ENCODE measurements around the gene SQOR. TPM values are rescaled to one million over a fixed set of nuclear protein-coding genes. Genes with fewer than 3 reads are reported as not detected.
A peak's percentile ranks its signal among the peaks of the same experiment; 100 is the strongest.

Gene SQOR
- total RNA-seq = 47.3 TPM
- polyA plus RNA-seq = 100 to 1,000 TPM in 3 of 4 donors, 10 to 100 TPM in 1; 98.4 to 160 (median 127) TPM

- peak; percentile 36 to 89 (median 55) for DNase-seq
- ATAC-seq (ENCODE audit: low read depth in 2 of 2) = peak; percentile 65 to 69
- Mint-ChIP-seq H3K9me3 (peaks cover 0 to 3% (median 0%) of the 10 kb centered on the region in 7 donors), H3K27ac (peak within 1 kb of the TSS; percentile 84 to 95 (median 91)), H3K4me1 (peaks cover 14 to 44% (median 29%) of the 10 kb centered on the region in 4 donors), H3K4me3 (peak within 1 kb of the TSS; percentile 88 to 99 (median 97)), H3K36me3 (peaks cover 11% of the 10 kb centered on the region), H3K27me3 (peaks cover 5% of the 10 kb centered on the region)
- H3K4me1 ChIP-seq (ENCODE audit: control insufficient read depth, insufficient read depth, low read length, poor library complexity, severe bottlenecking) = peaks cover 41% of the 10 kb centered on the region
- H3K27ac ChIP-seq (ENCODE audit: insufficient read depth, low read length, poor library complexity, severe bottlenecking) = peak within 1 kb of the TSS; percentile 73
- H3K9me3 ChIP-seq (ENCODE audit: control insufficient read depth in 2 of 2, low read length in 2 of 2) = no peaks in the 10 kb centered on the region
- H3K36me3 ChIP-seq (ENCODE audit: control insufficient read depth, insufficient read depth, low read length) = no peaks in the 10 kb centered on the region
- peak within 1 kb of the TSS; percentile 88 for H3K4me3 ChIP-seq (ENCODE audit: low read depth, low read length)
- H3K27me3 ChIP-seq (ENCODE audit: control insufficient read depth, insufficient read depth, low read length) = no peaks in the 10 kb centered on the region
These were observed at the start of gene SQOR for GRCh38 chr15:45634432-45635190. Gene SQOR, plus strand, starts transcription at chr15:45635029. Its CDS starts 23,895 bp downstream, at chr15:45658924.

- Mint-ChIP-seq H3K4me1 (peaks cover 22 to 43% (median 31%) of the 10 kb centered on the region in 4 donors), H3K27ac (peak overlapping the region in 2 of 3 donors; percentile 20 to 100), H3K36me3 (no peaks in the 10 kb centered on the region), H3K27me3 (peaks cover 6% of the 10 kb centered on the region), H3K9me3 (no peaks in the 10 kb centered on the region), H3K4me3 (peak overlapping the region; percentile 57 to 100 (median 98))
- Histone ChIP-seq H3K27me3 (ENCODE audit: control insufficient read depth, insufficient read depth, low read length) (no peaks in the 10 kb centered on the region), H3K4me1 (ENCODE audit: control insufficient read depth, insufficient read depth, low read length, poor library complexity, severe bottlenecking) (peaks cover 42% of the 10 kb centered on the region), H3K36me3 (ENCODE audit: control insufficient read depth, insufficient read depth, low read length) (no peaks in the 10 kb centered on the region), H3K27ac (ENCODE audit: insufficient read depth, low read length, poor library complexity, severe bottlenecking) (no peak overlapping the region), H3K4me3 (ENCODE audit: low read depth, low read length) (peak overlapping the region; percentile 96), H3K9me3 (ENCODE audit: control insufficient read depth in 2 of 2, low read length in 2 of 2) (no peaks in the 10 kb centered on the region)
- DNase-seq = no peak
- ATAC-seq (ENCODE audit: low read depth in 2 of 2) = no peak
These were observed 49.6 kb upstream of the SQOR start for GRCh38 chr15:45585069-45585791.

GRCh38 chr15:45586125-45586524 is 48.7 kb upstream of the SQOR start:
- Histone ChIP-seq H3K9me3 (ENCODE audit: control insufficient read depth in 2 of 2, low read length in 2 of 2) (no peaks in the 10 kb centered on the region), H3K27ac (ENCODE audit: insufficient read depth, low read length, poor library complexity, severe bottlenecking) (peak overlapping the region; percentile 98), H3K36me3 (ENCODE audit: control insufficient read depth, insufficient read depth, low read length) (no peaks in the 10 kb centered on the region), H3K4me1 (ENCODE audit: control insufficient read depth, insufficient read depth, low read length, poor library complexity, severe bottlenecking) (peaks cover 51% of the 10 kb centered on the region), H3K27me3 (ENCODE audit: control insufficient read depth, insufficient read depth, low read length) (no peaks in the 10 kb centered on the region), H3K4me3 (ENCODE audit: low read depth, low read length) (peak overlapping the region; percentile 96)
- DNase-seq (no peak), ATAC-seq (ENCODE audit: low read depth in 2 of 2) (no peak)
- Mint-ChIP-seq H3K36me3 (no peaks in the 10 kb centered on the region), H3K4me3 (peak overlapping the region; percentile 97 to 100 (median 99)), H3K27me3 (peaks cover under 1% of the 10 kb centered on the region), H3K4me1 (peaks cover 22 to 48% (median 31%) of the 10 kb centered on the region in 4 donors), H3K27ac (peak overlapping the region; percentile 100), H3K9me3 (no peaks in the 10 kb centered on the region)

GRCh38 chr15:45586601-45587094 is 48.2 kb upstream of the SQOR start:
- no peaks in the 10 kb centered on the region for H3K27me3 Mint-ChIP-seq
- H3K4me1 Mint-ChIP-seq = peaks cover 23 to 51% (median 32%) of the 10 kb centered on the region in 4 donors
- Histone ChIP-seq H3K36me3 (ENCODE audit: control insufficient read depth, insufficient read depth, low read length) (no peaks in the 10 kb centered on the region), H3K4me1 (ENCODE audit: control insufficient read depth, insufficient read depth, low read length, poor library complexity, severe bottlenecking) (peaks cover 52% of the 10 kb centered on the region), H3K4me3 (ENCODE audit: low read depth, low read length) (peak overlapping the region; percentile 96), H3K27ac (ENCODE audit: insufficient read depth, low read length, poor library complexity, severe bottlenecking) (peak overlapping the region; percentile 98), H3K27me3 (ENCODE audit: control insufficient read depth, insufficient read depth, low read length) (no peaks in the 10 kb centered on the region), H3K9me3 (ENCODE audit: control insufficient read depth in 2 of 2, low read length in 2 of 2) (no peaks in the 10 kb centered on the region)
- H3K4me3 Mint-ChIP-seq = peak overlapping the region; percentile 97 to 100 (median 99)
- no peak for DNase-seq
- H3K36me3 Mint-ChIP-seq = no peaks in the 10 kb centered on the region
- peak in 1 of 2 donors; percentile 2 for ATAC-seq (ENCODE audit: low read depth in 2 of 2)
- no peaks in the 10 kb centered on the region for H3K9me3 Mint-ChIP-seq
- peak overlapping the region; percentile 100 for H3K27ac Mint-ChIP-seq

- H3K27me3 ChIP-seq (ENCODE audit: control insufficient read depth, insufficient read depth, low read length) = no peaks in the 10 kb centered on the region
- peak within 1 kb of the TSS; percentile 96 for H3K4me3 ChIP-seq (ENCODE audit: low read depth, low read length)
- H3K9me3 ChIP-seq (ENCODE audit: control insufficient read depth in 2 of 2, low read length in 2 of 2) = no peaks in the 10 kb centered on the region
- no peaks in the 10 kb centered on the region for H3K9me3 Mint-ChIP-seq
- DNase-seq (peak; percentile 88 to 95 (median 92)), ATAC-seq (ENCODE audit: low read depth in 2 of 2) (peak; percentile 80 to 85)
- peak within 1 kb of the TSS; percentile 98 for H3K27ac ChIP-seq (ENCODE audit: insufficient read depth, low read length, poor library complexity, severe bottlenecking)
- H3K4me1 ChIP-seq (ENCODE audit: control insufficient read depth, insufficient read depth, low read length, poor library complexity, severe bottlenecking) = peaks cover 52% of the 10 kb centered on the region
- H3K27me3 Mint-ChIP-seq = no peaks in the 10 kb centered on the region
- H3K27ac Mint-ChIP-seq = peak within 1 kb of the TSS; percentile 100
- peaks cover 23 to 56% (median 36%) of the 10 kb centered on the region in 4 donors for H3K4me1 Mint-ChIP-seq
- H3K36me3 Mint-ChIP-seq = no peaks in the 10 kb centered on the region
- H3K36me3 ChIP-seq (ENCODE audit: control insufficient read depth, insufficient read depth, low read length) = no peaks in the 10 kb centered on the region
- H3K4me3 Mint-ChIP-seq = peak within 1 kb of the TSS; percentile 97 to 100 (median 99)
These were observed 47.5 kb upstream of the SQOR start, which contains the start of gene BLOC1S6 for GRCh38 chr15:45587095-45587862. Gene BLOC1S6, plus strand, starts transcription at chr15:45587379. Its CDS starts 65 bp downstream, at chr15:45587444.

GRCh38 chr15:45587863-45588170 is 47.0 kb upstream of the SQOR start:
- peaks cover 5% of the 10 kb centered on the region for H3K36me3 ChIP-seq (ENCODE audit: control insufficient read depth, insufficient read depth, low read length)

More at GRCh38 chr15:45587863-45588170, 47.0 kb upstream of the SQOR start:
- peaks cover 5% of the 10 kb centered on the region for H3K36me3 Mint-ChIP-seq
- H3K4me1 ChIP-seq (ENCODE audit: control insufficient read depth, insufficient read depth, low read length, poor library complexity, severe bottlenecking) = peaks cover 52% of the 10 kb centered on the region
- H3K9me3 Mint-ChIP-seq = no peaks in the 10 kb centered on the region
- peak overlapping the region; percentile 97 to 100 (median 99) for H3K4me3 Mint-ChIP-seq
- H3K27ac ChIP-seq (ENCODE audit: insufficient read depth, low read length, poor library complexity, severe bottlenecking) = peak overlapping the region; percentile 98
- H3K27me3 ChIP-seq (ENCODE audit: control insufficient read depth, insufficient read depth, low read length) = no peaks in the 10 kb centered on the region
- no peak for ATAC-seq (ENCODE audit: low read depth in 2 of 2)
- peak overlapping the region; percentile 35 to 100 (median 100) for H3K27ac Mint-ChIP-seq
- DNase-seq = no peak
- H3K4me3 ChIP-seq (ENCODE audit: low read depth, low read length) = peak overlapping the region; percentile 96
- peaks cover 23 to 59% (median 39%) of the 10 kb centered on the region in 4 donors for H3K4me1 Mint-ChIP-seq
- H3K27me3 Mint-ChIP-seq = no peaks in the 10 kb centered on the region
- no peaks in the 10 kb centered on the region for H3K9me3 ChIP-seq (ENCODE audit: control insufficient read depth in 2 of 2, low read length in 2 of 2)

Data from CD4-positive, CD25-positive, alpha-beta regulatory T cell (primary cell).